GM13977 (cell line): Measurements from ENCODE around the gene PRKCD.

ENCODE experiments used
- DNase-seq: peaks from one replicate; pipeline ENCODE4 v3.0.0; 2012; ENCODE audit warnings: low spot score
- CTCF ChIP-seq: IDR thresholded peaks from 2 replicates; pipeline ENCODE4 v1.5.1; 2012; ENCODE audit warnings: mild to moderate bottlenecking, control low read depth; ENCODE audit not compliant: insufficient read depth; ENCODE audit errors: extremely low read depth, missing control alignments
- in situ Hi-C: fragments of 300-500 bp; cut with MboI; formaldehyde crosslinking; loops from one replicate; pipeline ENCODE4 v1.12.0; 2022; ENCODE audit warnings: low sequenced_read_pairs, low pct_unique_long_range_greater_than_20kb, mixed read lengths, inconsistent platforms; ENCODE audit not compliant: unreplicated experiment

The PRKCD gene

GRCh38 chr3:53219895-53220483 is 59.0 kb downstream of the PRKCD start:
- peak; percentile 88 for DNase-seq
- in situ Hi-C loops: no loop called here
- peak; percentile 94 for TF ChIP-seq CTCF

GRCh38 chr3:53221345-53221744 is 60.3 kb downstream of the PRKCD start:
- no peak for TF ChIP-seq CTCF
- in situ Hi-C loops: no loop called here
- no peak for DNase-seq

GRCh38 chr3:53221827-53222182 is 60.8 kb downstream of the PRKCD start:
- no peak for TF ChIP-seq CTCF
- in situ Hi-C loops: no loop called here
- DNase-seq: no peak

- no peak for TF ChIP-seq CTCF
- no peak for DNase-seq
- in situ Hi-C loops: no loop called here
Observed at GRCh38 chr3:53222183-53222901, 61.3 kb downstream of the PRKCD start.

DNA sequence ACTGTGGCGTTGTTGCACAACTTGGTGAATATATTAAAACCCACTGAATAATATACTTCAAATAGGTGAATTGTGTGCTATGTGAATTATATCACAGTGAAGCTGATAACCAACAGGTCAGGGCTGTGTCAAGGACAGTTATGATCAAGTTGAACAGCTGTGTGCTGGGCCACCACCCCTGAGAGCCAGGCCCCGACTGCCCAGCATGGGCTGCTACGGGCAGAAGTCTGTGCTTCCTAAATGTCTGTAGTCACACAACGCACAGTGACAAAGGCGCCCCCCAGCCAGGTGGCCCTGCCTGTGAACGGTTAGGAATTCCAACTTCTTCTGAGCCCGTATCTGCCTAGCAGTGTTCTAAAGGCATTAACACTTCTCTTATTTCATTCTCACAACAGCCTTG is 62.0 kb downstream of the PRKCD start:
- in situ Hi-C loops: no loop called here
- no peak for DNase-seq
- no peak for TF ChIP-seq CTCF

GRCh38 chr3:53223541-53223966 is 62.5 kb downstream of the PRKCD start:
- in situ Hi-C loops: no loop called here
- TF ChIP-seq CTCF: no peak
- no peak for DNase-seq
